ENCODE measurements around the gene RPL22L1. TPM values are rescaled to one million over a fixed set of nuclear protein-coding genes. Genes with fewer than 3 reads are reported as not detected.

RPL22L1 gene
- total RNA-seq, 2 experiments from 2014 or later: 51.7 to 58.9 TPM

DNA sequence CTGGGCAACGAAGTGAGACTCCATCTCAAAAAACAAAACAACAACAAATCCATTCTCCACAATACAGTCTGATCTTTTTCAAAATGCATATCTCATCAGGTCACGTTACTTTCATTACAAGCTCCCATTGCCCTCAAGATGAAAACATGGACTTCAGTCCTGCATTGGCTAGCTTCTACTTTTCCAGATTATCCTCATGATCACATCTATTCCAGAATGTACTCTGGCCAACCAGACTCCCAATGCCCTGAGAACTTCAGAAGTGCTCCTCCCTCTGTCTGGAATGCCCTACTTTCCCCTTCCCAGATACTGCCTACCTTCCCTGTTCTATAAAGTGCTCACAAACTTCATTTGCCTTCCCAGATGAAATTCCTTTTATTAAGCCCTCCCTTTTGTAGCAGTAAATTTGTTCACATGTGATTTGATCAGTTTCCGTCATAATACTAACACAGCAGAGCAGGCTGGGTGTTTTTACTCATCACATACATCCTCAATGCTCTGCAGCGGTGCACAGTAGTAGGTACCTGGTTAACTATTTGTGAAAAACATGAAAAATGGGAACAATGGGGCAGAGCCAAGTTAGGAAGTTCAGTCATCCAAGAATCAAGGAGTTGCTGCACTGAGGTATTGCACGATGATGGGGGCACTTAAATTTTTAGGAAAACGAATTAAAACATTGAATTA is 5.3 kb downstream of the RPL22L1 start:
- Histone ChIP-seq H3K36me3 (ENCODE audit: insufficient read depth, low read length) (peaks cover 53% of the 10 kb centered on the region), H3K4me1 (ENCODE audit: insufficient read depth, low read length, poor library complexity, severe bottlenecking) (peaks cover 18% of the 10 kb centered on the region), H3K9me2 (ENCODE audit: insufficient read depth, low read length) (no peaks in the 10 kb centered on the region), H3K4me3 (ENCODE audit: low read depth, low read length, poor library complexity, severe bottlenecking) (no peak overlapping the region), H3K27ac (ENCODE audit: low read depth, low read length, poor library complexity, severe bottlenecking) (no peak overlapping the region), H4K20me1 (ENCODE audit: insufficient read depth, low read length) (peaks cover 14% of the 10 kb centered on the region), H3K79me2 (ENCODE audit: insufficient read depth, low read depth, low read length) (peaks cover 34% of the 10 kb centered on the region), H3K4me2 (ENCODE audit: low read length) (no peak overlapping the region), H3K9me3 (ENCODE audit: low read length) (no peaks in the 10 kb centered on the region), H2AFZ (ENCODE audit: low read length) (no peak overlapping the region)
- no peak for DNase-seq (ENCODE audit: low spot score)
- POLR2A ChIA-PET: interaction anchor here (0.6 to 2.5 kb wide), 5 partner anchors 10 to 501 kb away, joined by 4 to 19 read pairs (median 6); no protein-coding TSS in a partner anchor
- no peak for TF ChIP-seq EZH2phosphoT487 (IDR thresholded peaks at IDR 0.05; ENCODE audit: borderline replicate concordance, low read depth, low read length)
- TF ChIP-seq, protein P1, sequence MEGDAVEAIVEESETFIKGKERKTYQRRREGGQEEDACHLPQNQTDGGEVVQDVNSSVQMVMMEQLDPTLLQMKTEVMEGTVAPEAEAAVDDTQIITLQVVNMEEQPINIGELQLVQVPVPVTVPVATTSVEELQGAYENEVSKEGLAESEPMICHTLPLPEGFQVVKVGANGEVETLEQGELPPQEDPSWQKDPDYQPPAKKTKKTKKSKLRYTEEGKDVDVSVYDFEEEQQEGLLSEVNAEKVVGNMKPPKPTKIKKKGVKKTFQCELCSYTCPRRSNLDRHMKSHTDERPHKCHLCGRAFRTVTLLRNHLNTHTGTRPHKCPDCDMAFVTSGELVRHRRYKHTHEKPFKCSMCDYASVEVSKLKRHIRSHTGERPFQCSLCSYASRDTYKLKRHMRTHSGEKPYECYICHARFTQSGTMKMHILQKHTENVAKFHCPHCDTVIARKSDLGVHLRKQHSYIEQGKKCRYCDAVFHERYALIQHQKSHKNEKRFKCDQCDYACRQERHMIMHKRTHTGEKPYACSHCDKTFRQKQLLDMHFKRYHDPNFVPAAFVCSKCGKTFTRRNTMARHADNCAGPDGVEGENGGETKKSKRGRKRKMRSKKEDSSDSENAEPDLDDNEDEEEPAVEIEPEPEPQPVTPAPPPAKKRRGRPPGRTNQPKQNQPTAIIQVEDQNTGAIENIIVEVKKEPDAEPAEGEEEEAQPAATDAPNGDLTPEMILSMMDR (conservative IDR thresholded peaks at IDR 0.05; ENCODE audit: low read length): no peak
- BruUV-seq (replicated peaks): no TSS peak
- CTCF ChIA-PET (ENCODE audit: unreplicated experiment): no interaction called here
- intact Hi-C loops (cut with micrococcal nuclease; ENCODE audit: unreplicated experiment): loop anchor here (5.0 kb wide), 2 partner anchors 232 to 507 kb away; partner anchors contain the start of gene SKIL

DNA sequence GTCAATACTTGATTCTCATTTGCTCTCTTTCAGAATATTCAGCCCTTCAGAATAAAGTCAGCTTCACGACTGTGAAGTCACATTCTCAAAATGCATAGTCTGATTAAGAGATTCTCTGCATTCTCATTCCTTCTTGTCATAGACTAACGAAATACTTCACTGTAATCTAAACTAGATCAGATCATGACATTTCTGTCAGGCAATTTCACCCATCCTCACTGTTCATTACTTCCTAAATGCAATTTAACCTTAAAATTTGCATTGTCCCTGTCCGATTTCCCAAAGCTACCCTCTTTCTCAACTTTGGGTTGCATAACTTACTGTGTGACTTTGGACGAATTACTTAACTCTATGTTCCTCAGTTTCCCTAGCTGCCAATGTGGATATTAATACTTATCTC is 6.2 kb downstream of the RPL22L1 start:
- Histone ChIP-seq H3K4me3 (ENCODE audit: low read depth, low read length, poor library complexity, severe bottlenecking) (no peak overlapping the region), H3K79me2 (ENCODE audit: insufficient read depth, low read depth, low read length) (peaks cover 25% of the 10 kb centered on the region), H3K9me2 (ENCODE audit: insufficient read depth, low read length) (no peaks in the 10 kb centered on the region), H3K9me3 (ENCODE audit: low read length) (no peaks in the 10 kb centered on the region), H3K27ac (ENCODE audit: low read depth, low read length, poor library complexity, severe bottlenecking) (no peak overlapping the region), H4K20me1 (ENCODE audit: insufficient read depth, low read length) (peaks cover 14% of the 10 kb centered on the region), H3K4me2 (ENCODE audit: low read length) (no peak overlapping the region), H2AFZ (ENCODE audit: low read length) (no peak overlapping the region), H3K4me1 (ENCODE audit: insufficient read depth, low read length, poor library complexity, severe bottlenecking) (peaks cover 18% of the 10 kb centered on the region), H3K36me3 (ENCODE audit: insufficient read depth, low read length) (peaks cover 44% of the 10 kb centered on the region)
- no TSS peak for BruUV-seq (replicated peaks)
- DNase-seq (ENCODE audit: low spot score): no peak
- POLR2A ChIA-PET: interaction anchor here (0.6 to 1.3 kb wide), 4 partner anchors 10 to 500 kb away, joined by 4 to 6 read pairs (median 5); no protein-coding TSS in a partner anchor
- CTCF ChIA-PET (ENCODE audit: unreplicated experiment): no interaction called here
- TF ChIP-seq, protein P1 (conservative IDR thresholded peaks at IDR 0.05; ENCODE audit: low read length): no peak
- TF ChIP-seq EZH2phosphoT487 (IDR thresholded peaks at IDR 0.05; ENCODE audit: borderline replicate concordance, low read depth, low read length): no peak
- intact Hi-C loops (cut with micrococcal nuclease; ENCODE audit: unreplicated experiment): no loop called here
